SK-N-SH treated with all-trans-retinoic acid at 6 μM for 48 hours (cell line): ENCODE data around the gene P3H3.

ENCODE experiments used
- ARNTL ChIP-seq: fragments of 450-650 bp; formaldehyde crosslinking; IDR thresholded peaks from 2 replicates; pipeline ENCODE4 v1.5.0; 2020; ENCODE audit warnings: low read depth, mild to moderate bottlenecking, moderate library complexity, borderline replicate concordance
- ESRRG ChIP-seq: fragments of 250-450 bp; sonication (Bioruptor Pico); IDR thresholded peaks from 2 replicates; pipeline ENCODE4 v1.6.1; 2021; ENCODE audit warnings: mild to moderate bottlenecking
- PATZ1 ChIP-seq: fragments of 250-450 bp; sonication (Bioruptor Pico); IDR thresholded peaks from 2 replicates; pipeline ENCODE4 v1.8.0; 2020; ENCODE audit warnings: mild to moderate bottlenecking, moderate library complexity, borderline replicate concordance
- TCF4 ChIP-seq: fragments of 250-450 bp; sonication (Bioruptor Pico); IDR thresholded peaks from 2 replicates; pipeline ENCODE4 v1.8.0; 2021; ENCODE audit warnings: mild to moderate bottlenecking, moderate library complexity, borderline replicate concordance
- TOX ChIP-seq: fragments of 250-450 bp; sonication (Bioruptor Pico); IDR thresholded peaks from 2 replicates; pipeline ENCODE4 v1.8.0; 2021; ENCODE audit warnings: mild to moderate bottlenecking, moderate library complexity, borderline replicate concordance
- ZC3H10 ChIP-seq: fragments of 250-450 bp; sonication (Bioruptor Pico); IDR thresholded peaks from 2 replicates; pipeline ENCODE4 v1.5.1; 2021; ENCODE audit warnings: mild to moderate bottlenecking, moderate library complexity
- ZFP3 ChIP-seq: fragments of 250-450 bp; sonication (Bioruptor Pico); IDR thresholded peaks from 2 replicates; pipeline ENCODE4 v1.5.0; 2020; ENCODE audit warnings: mild to moderate bottlenecking, moderate library complexity
- ZFP30 ChIP-seq: fragments of 450-650 bp; formaldehyde crosslinking; IDR thresholded peaks from 2 replicates; pipeline ENCODE4 v1.5.0; 2022; ENCODE audit warnings: mild to moderate bottlenecking, moderate library complexity
- ZNF565 ChIP-seq: fragments of 450-650 bp; formaldehyde crosslinking; conservative IDR thresholded peaks from 2 replicates; pipeline ENCODE4 v1.5.0; 2020; ENCODE audit warnings: low read depth, mild to moderate bottlenecking, moderate library complexity
- ZNF8 ChIP-seq: fragments of 450-650 bp; formaldehyde crosslinking; IDR thresholded peaks from 2 replicates; pipeline ENCODE4 v1.5.0; 2020; ENCODE audit warnings: mild to moderate bottlenecking, moderate library complexity

GRCh38 chr12:6819106-6820030 lies 8.8 kb upstream of the P3H3 start:
- no peak for TF ChIP-seq ZC3H10 (CRISPR knock-in tag)
- no peak for TF ChIP-seq ZFP30 (CRISPR knock-in tag)
- no peak for TF ChIP-seq PATZ1 (CRISPR knock-in tag)
- no peak for TF ChIP-seq ARNTL (CRISPR knock-in tag)
- no peak for TF ChIP-seq TCF4 (CRISPR knock-in tag)
- TF ChIP-seq ZFP3: no peak
- TF ChIP-seq ZNF8 (CRISPR knock-in tag): no peak
- TF ChIP-seq TOX (CRISPR knock-in tag): no peak
- TF ChIP-seq ESRRG (CRISPR knock-in tag): no peak
- no peak for TF ChIP-seq ZNF565
